Right ventricle myocardium inferior (tissue), 1 donor: ENCODE measurements around the gene PLCD3. TPM values are rescaled to one million over a fixed set of nuclear protein-coding genes. Genes with fewer than 3 reads are reported as not detected.

Source experiments
- ATAC-seq: fragments of 200-7000 bp; cut with Tn5 transposase; one replicate; pipeline ENCODE4 v1.9.1; 2020; ENCODE audit warnings: mild to moderate bottlenecking, moderate library complexity
- DNase-seq: peaks from one replicate; pipeline ENCODE4 v3.0.0; 2021; ENCODE audit errors: missing footprints
- intact Hi-C: fragments of 100-400 bp; cut with DNase I; formaldehyde crosslinking; loops from one replicate; pipeline ENCODE4 v1.11.0; 2022
- total RNA-seq: library from RNA; stranded (reverse); fragmentation: NEBNext Ultra II Directional; extraction: Animal tissue kit (Norgen Biotek cat#: 25700); gene quantifications from one replicate; pipeline ENCODE4 v1.2.1, GENCODE V29; 2021
- donor health status: DM: no; HTN: yes; CAD: no; lungs with severe emphysema.

The PLCD3 gene
- total RNA-seq, 1 donor from 2014 or later = 200 TPM

DNA sequence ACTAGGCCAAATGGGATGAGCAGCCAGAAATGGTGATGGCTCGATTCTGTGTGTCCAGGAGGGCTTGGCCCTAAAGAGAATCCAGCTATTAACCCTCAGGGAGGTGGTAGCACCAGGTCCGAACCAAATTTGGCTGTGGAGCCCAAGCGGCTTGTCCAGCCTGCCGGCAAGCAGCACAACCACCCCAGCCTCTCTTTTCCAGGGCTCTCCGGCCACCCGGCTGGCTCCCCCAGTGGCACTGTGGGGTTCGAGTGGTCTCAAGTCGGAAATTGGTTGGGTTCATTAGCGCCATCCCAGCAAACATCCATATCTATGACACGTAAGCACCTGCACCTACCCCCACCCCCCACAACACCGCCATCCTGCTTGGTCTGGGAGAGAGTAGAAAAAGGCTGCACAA, 35.4 kb downstream of the PLCD3 start:
- intact Hi-C loops = loop anchor here (5.0 kb wide), 1 partner anchor 75 kb away; no protein-coding TSS in a partner anchor
- DNase-seq (no peak), ATAC-seq (no peak)

DNA sequence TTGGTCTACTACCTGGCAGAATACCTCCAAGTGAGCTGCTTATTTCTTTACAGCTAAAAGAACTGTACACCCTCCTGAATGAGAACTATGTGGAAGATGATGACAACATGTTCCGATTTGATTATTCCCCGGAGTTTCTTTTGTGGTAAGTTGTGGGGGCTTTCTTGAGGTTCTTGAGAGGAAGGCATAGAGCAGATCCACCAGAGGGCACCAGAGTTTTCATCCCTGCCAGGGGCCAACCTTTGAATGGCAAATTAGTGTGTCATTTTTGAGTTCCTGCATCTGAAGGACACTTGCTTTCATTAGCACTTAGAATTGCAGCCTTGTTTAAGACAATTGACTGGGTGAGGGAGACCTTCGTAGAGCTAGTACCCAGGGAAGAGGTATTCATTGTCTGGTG, 36.2 kb downstream of the PLCD3 start:
- intact Hi-C loops = loop anchor here (5.0 kb wide), 1 partner anchor 74 kb away; no protein-coding TSS in a partner anchor
- ATAC-seq = no peak
- no peak for DNase-seq

DNA sequence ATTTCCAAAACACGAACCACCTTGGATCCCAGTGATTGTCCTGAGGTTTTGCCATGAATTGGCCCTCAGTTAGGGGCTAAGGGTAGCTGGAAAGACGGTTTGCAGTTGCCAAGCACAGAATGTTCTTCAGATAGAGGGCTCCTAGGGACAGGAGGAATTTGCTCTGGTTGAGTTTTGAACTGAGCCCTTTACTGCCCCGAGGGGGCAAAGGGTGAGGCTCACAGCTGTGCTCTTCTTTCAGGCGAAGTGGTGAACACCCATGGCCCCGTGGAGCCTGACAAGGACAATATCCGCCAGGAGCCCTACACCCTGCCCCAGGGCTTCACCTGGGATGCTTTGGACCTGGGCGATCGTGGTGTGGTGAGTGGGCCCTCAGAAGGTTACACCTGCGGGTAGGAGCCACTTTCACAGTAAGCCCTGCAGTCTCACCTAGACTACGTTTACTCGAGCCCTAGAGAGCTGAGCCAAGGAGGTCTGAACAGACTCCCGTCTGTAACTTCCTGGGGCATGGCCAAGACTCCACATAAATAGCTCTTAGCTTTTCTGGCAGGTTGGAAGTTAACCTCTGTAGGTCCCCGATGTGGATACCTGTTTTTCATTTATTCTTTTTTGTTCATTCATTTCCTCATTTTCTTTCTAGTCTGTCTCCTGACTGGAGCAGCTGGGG, 38.7 kb downstream of the PLCD3 start:
- intact Hi-C loops = no loop called here
- ATAC-seq (peak; percentile 79), DNase-seq (no peak)

DNA sequence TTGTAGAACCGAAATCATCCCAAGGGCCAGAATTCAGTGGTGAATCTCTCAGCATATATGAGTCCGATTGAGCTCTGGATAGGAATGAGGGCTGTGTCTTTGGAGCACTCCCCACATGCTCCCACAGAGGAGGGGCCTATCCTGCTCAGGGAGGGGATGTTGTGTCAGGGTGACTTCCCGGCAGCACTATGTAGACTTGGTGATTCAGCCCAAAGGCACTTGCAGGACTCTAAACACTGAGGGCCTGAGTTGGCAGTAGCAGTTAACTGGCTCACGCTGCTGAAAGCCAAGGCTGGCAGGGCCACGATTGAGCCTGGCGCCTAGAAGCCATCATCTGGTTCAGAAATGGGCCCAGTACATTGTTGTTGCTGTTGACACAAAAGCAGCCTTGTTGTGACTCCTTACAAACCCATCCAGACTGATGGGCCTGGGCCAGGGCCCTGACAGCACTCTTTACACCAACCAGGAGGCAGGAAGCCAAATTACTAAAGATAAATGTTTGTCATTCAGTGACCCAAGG, 39.3 kb downstream of the PLCD3 start:
- intact Hi-C loops = no loop called here
- ATAC-seq = peak; percentile 95
- peak; percentile 85 for DNase-seq

DNA sequence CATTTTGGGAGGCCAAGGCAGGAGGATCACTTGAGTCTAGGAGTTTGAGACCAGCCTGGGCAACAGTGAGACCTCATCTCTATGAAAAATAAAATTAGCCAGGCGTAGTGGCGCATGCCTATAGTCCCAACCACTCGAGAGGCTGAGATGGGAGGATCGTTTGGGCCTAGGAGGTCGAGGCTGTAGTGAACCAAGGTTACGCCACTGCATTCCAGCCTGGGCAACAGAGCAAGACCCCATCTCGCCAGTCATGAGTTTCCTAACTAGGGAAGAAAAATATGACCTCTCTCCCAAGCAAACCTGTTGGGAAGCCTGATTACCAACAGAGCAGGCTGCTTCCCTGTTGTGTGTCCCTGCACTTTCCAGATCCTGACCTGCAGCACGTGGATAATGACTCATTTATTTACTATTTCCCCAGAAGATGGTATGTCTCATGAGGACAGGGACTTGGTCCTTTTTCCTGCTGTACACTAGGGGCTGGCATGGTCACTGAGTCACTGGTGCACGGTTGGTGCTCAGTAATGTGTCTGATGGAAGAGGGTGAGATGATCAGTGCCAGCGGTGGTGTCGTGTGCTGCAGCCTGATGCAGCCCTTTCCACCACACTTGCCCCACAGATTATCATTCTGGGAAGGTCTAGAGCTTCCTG, 40.4 kb downstream of the PLCD3 start:
- intact Hi-C loops = no loop called here
- no peak for DNase-seq
- no peak for ATAC-seq

DNA sequence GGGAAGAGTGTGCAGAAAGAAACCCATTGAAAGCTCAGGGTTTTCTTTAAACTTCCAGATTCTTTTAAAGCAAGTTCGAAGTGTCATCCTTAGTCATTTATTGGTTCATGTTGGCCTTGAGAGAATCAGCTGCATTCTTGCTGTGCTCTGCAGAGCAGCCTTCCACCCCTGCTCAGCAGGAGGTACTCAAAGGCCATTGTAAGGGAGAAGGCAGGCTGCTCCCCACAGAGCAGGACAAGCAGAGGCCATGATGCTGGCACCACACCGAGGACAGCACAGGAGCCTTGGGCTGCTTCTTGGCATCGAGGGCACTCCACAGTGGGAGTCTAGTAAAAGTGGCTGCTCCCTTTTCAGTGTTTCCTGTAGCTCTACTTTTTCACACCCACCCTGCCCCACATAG, 41.6 kb downstream of the PLCD3 start:
- DNase-seq (no peak), ATAC-seq (no peak)
- intact Hi-C loops = no loop called here

DNA sequence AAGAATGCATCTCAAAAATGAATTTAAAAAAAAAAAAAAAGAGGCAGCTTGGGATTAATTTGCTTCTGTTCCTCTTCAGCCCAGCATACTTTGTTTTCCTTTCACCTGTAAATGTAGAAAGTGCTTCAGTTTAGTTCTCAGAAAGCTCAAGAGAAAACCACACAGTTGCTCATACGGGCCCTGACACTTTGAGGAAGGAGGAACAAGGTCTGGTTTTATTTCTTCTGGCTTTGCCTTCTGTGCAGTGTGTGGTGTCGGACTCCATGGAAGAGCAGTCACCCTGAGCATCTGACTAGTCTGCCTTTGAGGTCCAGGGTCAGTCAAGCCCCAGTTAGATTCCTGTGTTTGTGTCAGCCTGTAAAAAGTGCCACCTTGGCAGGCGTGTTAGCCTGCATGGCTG, 43.6 kb downstream of the PLCD3 start:
- ATAC-seq (no peak), DNase-seq (no peak)
- intact Hi-C loops = no loop called here

DNA sequence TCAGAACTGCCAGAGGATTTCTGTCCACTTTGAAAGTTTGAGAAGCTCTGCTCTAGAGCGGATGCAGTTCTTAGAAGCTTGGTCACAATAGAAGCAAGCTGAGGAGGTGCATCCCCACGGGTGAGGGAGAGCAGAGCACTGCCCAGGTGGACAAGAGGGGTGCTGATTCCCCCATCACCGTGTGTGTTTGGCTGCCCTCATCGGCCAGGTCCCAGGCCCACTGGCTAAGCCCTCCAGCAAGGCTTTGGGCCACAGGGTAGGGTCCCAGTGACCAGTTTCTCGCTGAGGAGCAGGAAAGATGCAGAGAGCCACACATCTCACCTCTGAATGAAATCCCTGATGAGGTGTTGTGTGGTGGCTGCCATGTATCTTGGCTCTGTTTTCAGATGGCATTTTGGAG, 44.3 kb downstream of the PLCD3 start:
- ATAC-seq (no peak), DNase-seq (no peak)
- intact Hi-C loops = no loop called here

DNA sequence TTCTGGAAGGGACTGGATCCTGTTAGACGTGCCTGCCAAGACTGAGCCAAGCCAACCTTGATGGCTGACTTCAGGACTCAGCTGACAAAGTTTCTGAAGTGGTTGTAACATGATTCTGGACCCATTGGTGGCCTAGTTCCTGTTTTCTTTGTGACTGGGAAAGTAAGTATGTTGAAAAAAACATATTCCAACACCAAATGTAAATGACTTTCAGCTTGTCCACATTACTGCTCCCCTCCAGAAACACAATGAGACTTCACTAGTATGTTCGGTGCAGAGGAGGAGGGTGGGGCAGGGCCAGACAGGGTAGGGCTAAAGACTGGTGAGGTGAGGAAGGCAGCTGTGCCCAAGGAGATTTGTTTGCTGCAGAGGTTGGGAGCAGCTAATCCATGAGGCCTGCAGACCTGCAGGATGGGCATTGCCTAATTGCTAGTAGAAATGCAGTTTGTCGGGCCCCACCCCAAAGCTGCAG, 44.8 kb downstream of the PLCD3 start:
- DNase-seq (no peak), ATAC-seq (peak; percentile 49)
- intact Hi-C loops = no loop called here

DNA sequence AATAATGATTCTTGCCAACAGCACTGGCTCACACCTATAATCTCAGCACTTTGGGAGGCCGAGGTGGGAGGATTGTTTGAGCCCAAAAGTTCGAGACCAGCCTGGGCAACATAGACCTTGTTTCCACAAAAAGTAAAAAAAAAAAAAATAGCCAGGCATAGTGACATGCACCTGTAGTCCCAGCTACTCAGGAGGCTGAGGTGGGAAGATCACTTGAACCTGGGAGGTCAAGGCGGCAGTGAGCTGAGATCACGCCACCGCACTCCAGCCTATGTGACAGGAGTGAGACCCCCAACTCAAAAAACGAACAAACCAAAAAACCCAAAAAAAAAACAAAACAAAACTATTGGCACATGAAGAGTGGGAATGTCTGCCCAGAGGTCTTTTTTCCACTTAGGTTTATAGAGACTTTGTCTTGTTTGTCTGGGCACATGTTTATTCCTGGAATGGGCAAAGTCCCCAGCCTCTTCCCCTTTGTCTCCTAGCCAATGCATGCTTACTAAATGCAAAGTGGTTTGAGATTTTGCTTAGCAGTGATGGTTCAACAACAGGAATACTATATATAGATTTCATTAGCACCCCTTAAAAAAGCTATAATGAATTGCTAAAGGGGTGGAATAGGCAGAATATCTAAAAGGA, 45.3 kb downstream of the PLCD3 start:
- DNase-seq (no peak), ATAC-seq (no peak)
- intact Hi-C loops = no loop called here

DNA sequence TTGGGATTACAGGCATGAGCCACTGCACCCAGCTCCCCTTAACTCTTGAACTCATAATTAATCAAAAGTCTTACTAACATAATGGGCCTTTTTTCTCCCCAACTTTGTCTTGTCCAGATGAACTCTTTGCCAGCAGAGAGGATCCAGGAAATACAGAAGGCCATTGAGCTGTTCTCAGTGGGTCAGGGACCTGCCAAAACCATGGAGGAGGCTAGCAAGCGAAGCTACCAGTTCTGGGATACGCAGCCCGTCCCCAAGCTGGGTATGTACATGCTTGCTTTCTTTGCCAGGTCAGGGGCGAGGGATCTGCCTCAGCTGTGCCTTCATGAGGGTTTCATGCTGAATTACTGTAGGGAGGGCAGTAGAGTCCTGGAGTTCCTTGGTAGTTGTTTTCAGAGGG, 45.9 kb downstream of the PLCD3 start:
- intact Hi-C loops = no loop called here
- DNase-seq (no peak), ATAC-seq (no peak)

DNA sequence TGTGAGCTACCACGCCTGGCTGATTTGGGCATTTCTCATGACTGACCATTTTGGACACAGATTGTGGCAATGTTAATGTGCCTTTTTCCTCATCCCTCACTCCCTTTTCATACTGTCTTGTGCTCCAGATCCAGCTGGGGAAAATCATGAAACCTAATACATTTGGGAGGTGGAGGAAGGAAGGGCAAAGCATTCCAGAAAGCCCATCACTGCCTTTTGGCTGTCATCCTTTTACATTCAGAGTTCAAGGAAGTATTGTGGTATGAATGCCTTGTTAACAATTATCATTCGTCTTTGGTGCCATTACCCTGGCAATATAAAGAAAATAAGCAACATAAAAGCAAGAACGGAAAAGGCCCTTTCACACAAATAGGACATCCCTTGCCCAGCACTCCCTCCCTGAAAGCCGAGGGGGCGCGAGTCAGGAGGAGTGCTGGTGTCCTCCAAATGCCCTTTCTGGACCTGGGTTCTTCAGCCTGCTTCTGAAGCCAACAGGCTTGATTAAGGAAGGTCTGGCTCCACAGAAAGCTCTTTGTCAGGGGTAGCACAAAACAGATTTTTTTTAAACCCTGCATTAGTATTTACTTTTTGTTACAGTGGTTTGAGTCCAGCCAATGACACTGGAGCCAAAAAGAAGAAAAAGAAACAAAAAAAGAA, 51.1 kb downstream of the PLCD3 start:
- DNase-seq (no peak), ATAC-seq (peak; percentile 35)
- intact Hi-C loops = no loop called here

DNA sequence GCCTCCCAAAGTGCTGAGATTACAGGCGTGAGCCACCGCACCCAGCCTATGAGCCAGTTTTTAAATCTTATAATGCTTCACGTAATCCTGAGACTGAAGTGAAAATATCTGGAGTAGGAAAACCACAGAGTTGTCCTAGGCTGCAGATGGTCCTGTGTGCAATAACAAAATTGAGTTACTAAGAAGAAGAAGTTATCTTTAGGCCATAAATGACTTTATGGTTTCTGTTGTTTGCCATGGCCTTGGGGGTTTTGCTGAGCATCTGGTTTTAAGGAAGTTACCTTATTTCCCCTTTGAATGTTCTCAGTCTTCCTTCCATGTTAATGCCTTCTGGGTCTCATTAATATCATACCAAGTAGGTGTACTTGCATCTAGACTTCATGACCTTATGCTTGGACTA, 54.7 kb downstream of the PLCD3 start:
- ATAC-seq (no peak), DNase-seq (no peak)
- intact Hi-C loops = no loop called here

DNA sequence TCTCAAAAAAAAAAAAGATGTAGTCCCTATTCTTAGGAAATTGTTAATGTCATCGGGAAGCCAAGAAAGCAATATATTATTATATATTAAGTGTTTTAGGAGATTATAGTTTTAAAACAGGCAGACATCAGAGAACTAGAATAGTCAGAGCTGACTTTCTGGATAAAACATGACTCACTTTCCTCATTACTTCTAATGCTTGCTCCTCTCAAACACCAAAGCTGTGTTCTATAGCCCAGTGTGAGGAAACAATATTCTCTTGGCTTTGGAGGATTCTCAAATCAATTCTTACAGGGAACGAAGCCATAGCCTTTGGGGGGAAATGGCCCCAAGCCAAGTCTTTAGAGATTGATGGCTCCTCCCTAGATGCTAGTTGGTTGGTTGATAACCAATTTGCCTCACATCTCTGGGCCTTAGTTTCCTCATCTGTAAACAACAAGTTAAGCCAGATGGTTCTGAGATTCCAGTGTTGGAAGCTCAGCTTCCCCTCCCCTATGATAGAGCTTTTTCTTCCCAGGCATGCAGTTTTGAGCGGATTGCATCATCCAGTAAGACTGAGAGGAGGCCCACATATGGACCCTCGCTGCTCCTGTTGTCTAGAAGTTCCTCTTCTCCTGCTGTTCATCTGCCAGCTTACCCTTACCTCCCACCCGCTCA, 58.8 kb downstream of the PLCD3 start:
- intact Hi-C loops = no loop called here
- ATAC-seq (peak; percentile 78), DNase-seq (no peak)

DNA sequence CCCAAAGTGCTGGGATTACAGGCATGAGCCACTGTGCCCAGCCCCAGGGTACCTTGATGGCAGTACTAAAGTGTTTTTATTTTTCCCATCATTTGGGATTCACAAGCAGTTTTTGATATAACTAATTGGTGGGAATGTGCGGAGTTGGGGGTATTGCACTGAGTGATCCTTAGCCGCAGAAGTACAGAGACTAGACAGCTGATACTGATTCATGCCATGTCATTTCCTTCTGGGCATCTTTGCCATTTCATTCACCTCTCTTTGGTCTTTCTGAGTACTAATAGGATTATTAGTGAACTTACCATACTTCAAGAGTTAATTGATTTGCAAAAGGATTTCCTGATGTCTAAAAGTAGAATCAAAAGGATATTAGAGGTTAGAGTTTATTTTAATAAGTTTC, 61.5 kb downstream of the PLCD3 start:
- DNase-seq (no peak), ATAC-seq (no peak)
- intact Hi-C loops = no loop called here

DNA sequence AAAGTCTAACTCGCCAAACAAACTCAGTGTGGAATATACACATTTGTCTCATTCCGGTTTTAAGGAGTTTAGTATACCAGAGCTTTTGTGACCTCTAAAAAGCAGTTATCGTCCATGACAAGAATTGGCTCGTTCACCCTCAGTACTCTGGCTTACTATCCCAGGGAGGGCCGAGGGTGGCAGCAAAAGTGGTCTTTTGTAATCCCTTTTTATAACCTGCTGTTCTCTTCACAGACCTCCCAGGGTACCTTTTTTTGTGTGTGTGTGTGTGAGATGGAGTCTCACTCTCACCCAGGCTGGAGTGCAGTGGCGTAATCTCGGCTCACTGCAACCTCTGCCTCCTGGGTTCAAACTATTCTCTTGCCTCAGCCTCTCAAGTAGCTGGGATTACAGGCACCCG, 62.3 kb downstream of the PLCD3 start:
- intact Hi-C loops = no loop called here
- ATAC-seq (no peak), DNase-seq (no peak)

DNA sequence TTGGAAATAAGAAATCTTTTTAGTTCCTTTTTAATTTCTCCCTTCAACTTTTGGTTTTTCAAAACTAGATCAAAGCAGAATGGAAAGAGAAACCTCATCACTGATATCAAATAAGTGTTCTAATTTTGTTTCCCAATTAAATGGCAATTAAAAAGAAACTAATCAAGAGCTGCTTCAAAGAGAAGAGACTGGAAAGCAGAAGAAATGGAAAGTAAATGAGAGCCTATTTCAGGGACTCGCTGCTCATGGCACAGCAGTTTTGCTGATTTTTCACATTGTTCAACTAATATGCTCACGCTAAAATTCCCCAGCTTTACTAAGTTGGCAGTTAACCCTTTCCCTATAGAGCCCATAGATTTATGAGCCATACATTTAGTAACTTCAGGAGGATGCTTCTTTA, 64.7 kb downstream of the PLCD3 start:
- DNase-seq = no peak
- intact Hi-C loops = no loop called here
- ATAC-seq = no peak

DNA sequence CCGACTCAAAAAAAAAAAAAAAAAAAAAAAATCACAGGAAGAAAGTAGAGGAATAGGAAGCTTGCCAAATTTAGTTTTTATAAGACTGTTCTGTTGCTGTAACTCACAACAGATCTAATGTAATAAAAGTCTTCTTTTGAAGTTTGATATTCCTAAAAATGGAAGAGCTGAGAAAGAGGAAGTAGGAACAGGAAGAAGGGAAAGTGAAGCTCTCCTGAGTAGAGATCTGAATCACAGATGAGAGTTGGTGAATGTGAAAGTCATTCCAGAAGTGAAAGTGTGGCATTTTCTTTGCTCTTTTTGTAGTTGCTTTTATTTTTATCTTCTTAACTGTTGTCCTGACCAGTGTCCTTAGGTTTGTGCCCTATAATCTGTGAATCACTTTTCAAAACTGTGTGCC, 69.1 kb downstream of the PLCD3 start:
- DNase-seq (no peak), ATAC-seq (no peak)
- intact Hi-C loops = loop anchor here (5.0 kb wide), 1 partner anchor 69 kb away; the partner anchor contains the start of gene PLCD3
